Prostate gland (tissue), 2 donors: ENCODE results near the gene CTDSPL2.

Experiments used
- POLR2AphosphoS5 ChIP-seq: sonication (generic); formaldehyde crosslinking; IDR thresholded peaks from one replicate; pipeline ENCODE4 v1.6.1; 2017; ENCODE audit warnings: antibody characterized with exemption
- TF ChIP-seq, protein P1 (sequence below), 4 experiments: fragments of 200-600 bp in 2 of 4; fragments of 450-650 bp in 2 of 4; sonication (generic) in 2 of 4; IDR thresholded peaks; 1 replicate in 3 of 4; 2 replicates in 1 of 4; pipeline ENCODE4 v1.5.1; 2016 to 2019; ENCODE audit warnings: antibody characterized with exemption in 4 of 4, mild to moderate bottlenecking in 2 of 4, moderate library complexity in 2 of 4

DNA sequence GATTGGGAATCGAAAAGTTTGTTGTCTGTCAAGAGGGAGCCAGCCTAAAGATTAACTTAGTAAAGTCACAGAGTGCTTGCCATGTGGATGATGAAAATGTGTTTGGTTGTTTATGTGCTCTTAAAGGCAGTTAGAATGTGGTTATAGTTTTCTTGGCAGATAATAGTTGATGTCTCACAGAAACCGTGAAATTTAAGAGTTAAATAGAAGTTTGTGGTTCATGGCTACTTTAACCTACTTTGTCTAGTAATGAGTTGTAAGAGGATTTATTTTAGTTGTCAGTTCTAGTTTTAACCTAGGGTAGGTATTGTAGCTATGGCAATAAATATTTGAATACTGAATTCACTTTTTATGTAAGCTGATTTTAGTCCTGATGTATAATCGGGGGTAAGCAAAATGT, 73.1 kb downstream of the CTDSPL2 start:
- TF ChIP-seq, protein P1, sequence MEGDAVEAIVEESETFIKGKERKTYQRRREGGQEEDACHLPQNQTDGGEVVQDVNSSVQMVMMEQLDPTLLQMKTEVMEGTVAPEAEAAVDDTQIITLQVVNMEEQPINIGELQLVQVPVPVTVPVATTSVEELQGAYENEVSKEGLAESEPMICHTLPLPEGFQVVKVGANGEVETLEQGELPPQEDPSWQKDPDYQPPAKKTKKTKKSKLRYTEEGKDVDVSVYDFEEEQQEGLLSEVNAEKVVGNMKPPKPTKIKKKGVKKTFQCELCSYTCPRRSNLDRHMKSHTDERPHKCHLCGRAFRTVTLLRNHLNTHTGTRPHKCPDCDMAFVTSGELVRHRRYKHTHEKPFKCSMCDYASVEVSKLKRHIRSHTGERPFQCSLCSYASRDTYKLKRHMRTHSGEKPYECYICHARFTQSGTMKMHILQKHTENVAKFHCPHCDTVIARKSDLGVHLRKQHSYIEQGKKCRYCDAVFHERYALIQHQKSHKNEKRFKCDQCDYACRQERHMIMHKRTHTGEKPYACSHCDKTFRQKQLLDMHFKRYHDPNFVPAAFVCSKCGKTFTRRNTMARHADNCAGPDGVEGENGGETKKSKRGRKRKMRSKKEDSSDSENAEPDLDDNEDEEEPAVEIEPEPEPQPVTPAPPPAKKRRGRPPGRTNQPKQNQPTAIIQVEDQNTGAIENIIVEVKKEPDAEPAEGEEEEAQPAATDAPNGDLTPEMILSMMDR (IDR thresholded peaks at IDR 0.05), result no peak
- TF ChIP-seq POLR2AphosphoS5, result no peak
